Embryonic facial prominence (tissue), 1 donor: ENCODE measurements around the gene ZBTB38.

Experiments
- DNase-seq: peaks from one replicate; pipeline ENCODE4 v3.0.0-alpha.2; 2016; ENCODE audit errors: extremely low spot score

The ZBTB38 gene

GRCh38 chr3:141386126-141386488 is 17.8 kb downstream of the ZBTB38 start:
- no peak for DNase-seq

GRCh38 chr3:141386611-141387111 is 18.4 kb downstream of the ZBTB38 start:
- no peak for DNase-seq

- no peak for DNase-seq
Observed at GRCh38 chr3:141387516-141387915, 19.2 kb downstream of the ZBTB38 start.

- no peak for DNase-seq
Observed at GRCh38 chr3:141388395-141388794, 20.1 kb downstream of the ZBTB38 start.

GRCh38 chr3:141388823-141389621 is 20.7 kb downstream of the ZBTB38 start:
- DNase-seq: no peak

GRCh38 chr3:141389703-141390102 is 21.4 kb downstream of the ZBTB38 start:
- no peak for DNase-seq

- DNase-seq: no peak
Observed at GRCh38 chr3:141390747-141391146, 22.4 kb downstream of the ZBTB38 start.

- DNase-seq: no peak
Observed at GRCh38 chr3:141391298-141391990, 23.1 kb downstream of the ZBTB38 start.

GRCh38 chr3:141391991-141392316 is 23.6 kb downstream of the ZBTB38 start:
- DNase-seq: no peak

- DNase-seq: no peak
Observed at GRCh38 chr3:141392416-141392815, 24.1 kb downstream of the ZBTB38 start.

GRCh38 chr3:141392897-141393734 is 24.8 kb downstream of the ZBTB38 start:
- no peak for DNase-seq

GRCh38 chr3:141393735-141394076 is 25.4 kb downstream of the ZBTB38 start:
- DNase-seq: no peak

GRCh38 chr3:141394560-141394959 is 26.3 kb downstream of the ZBTB38 start:
- no peak for DNase-seq

- no peak for DNase-seq
Observed at GRCh38 chr3:141395005-141395589, 26.8 kb downstream of the ZBTB38 start.

GRCh38 chr3:141397996-141398395 is 29.7 kb downstream of the ZBTB38 start:
- no peak for DNase-seq

- no peak for DNase-seq
Observed at GRCh38 chr3:141399200-141399599, 30.9 kb downstream of the ZBTB38 start.

- DNase-seq: no peak
Observed at GRCh38 chr3:141400073-141400971, 32.0 kb downstream of the ZBTB38 start.

GRCh38 chr3:141401095-141401494 is 32.8 kb downstream of the ZBTB38 start:
- DNase-seq: no peak

GRCh38 chr3:141401573-141402475 is 33.5 kb downstream of the ZBTB38 start:
- DNase-seq: no peak
